ENCODE measurements around the gene FN3KRP.
A peak's percentile ranks its signal among the peaks of the same experiment; 100 is the strongest.

The FN3KRP gene

DNA sequence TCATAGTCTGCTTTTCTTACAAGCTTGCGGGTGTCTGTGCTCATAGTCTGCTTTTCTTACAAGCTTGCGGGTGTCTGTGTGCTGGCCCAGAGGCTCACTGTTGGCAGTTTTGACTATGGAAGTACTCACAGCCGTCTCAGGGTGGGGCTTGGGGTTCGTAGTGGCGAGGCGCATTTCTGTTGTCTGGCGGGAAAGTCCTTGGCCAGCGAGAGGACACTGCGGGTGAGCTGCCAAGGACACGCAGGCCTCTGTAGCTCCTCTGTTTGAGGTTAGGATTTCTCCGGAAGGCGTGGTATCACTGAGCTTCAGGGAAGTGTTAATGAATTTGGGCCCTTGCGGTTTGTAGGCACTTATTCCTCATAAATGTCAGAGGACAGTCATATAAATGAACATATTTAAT is 48.9 kb downstream of the FN3KRP start (continued):
- TF ChIP-seq ZNF707 (tag by site-specific recombination; IDR thresholded peaks at IDR 0.05) (no peak), SCRT1 (tag by site-specific recombination; IDR thresholded peaks at IDR 0.05; ENCODE audit: borderline replicate concordance) (no peak), ZNF791 (tag by site-specific recombination; IDR thresholded peaks at IDR 0.05) (no peak)

- ChIA-PET CTCF (interaction anchor here (0.6 to 2.9 kb wide), 11 partner anchors 8 to 556 kb away, joined by 3 to 19 read pairs (median 4); no protein-coding TSS in a partner anchor), POLR2A (no interaction called here)
- no peak overlapping the region for H3K27ac ChIP-seq (ENCODE audit: extremely low read depth, low read depth, low read length)
- no peaks in the 10 kb centered on the region for H3K4me1 ChIP-seq (ENCODE audit: control insufficient read depth, insufficient read depth, low read length)
- no peak for TF ChIP-seq ZNF23 (tag by site-specific recombination; IDR thresholded peaks at IDR 0.05; ENCODE audit: borderline replicate concordance)
- no peak for TF ChIP-seq ZNF335 (tag by site-specific recombination; conservative IDR thresholded peaks at IDR 0.05)
- no peak for TF ChIP-seq ZNF37A (tag by site-specific recombination; IDR thresholded peaks at IDR 0.05)
- TF ChIP-seq ZNF280D (tag by site-specific recombination; IDR thresholded peaks at IDR 0.05): no peak
- no peak for TF ChIP-seq ZNF423 (tag by site-specific recombination; IDR thresholded peaks at IDR 0.05)
- peak; percentile 45; the same call in 1 of the 2 replicates for TF ChIP-seq ZNF2 (tag by site-specific recombination; IDR thresholded peaks at IDR 0.05)
- no peak for TF ChIP-seq KLF10 (tag by site-specific recombination; IDR thresholded peaks at IDR 0.05)
- TF ChIP-seq ZSCAN16 (tag by site-specific recombination; IDR thresholded peaks at IDR 0.05): no peak
- TF ChIP-seq ZNF544 (tag by site-specific recombination; IDR thresholded peaks at IDR 0.05): no peak
- no peak for TF ChIP-seq SP2 (tag by site-specific recombination; IDR thresholded peaks at IDR 0.05)
- no peak for TF ChIP-seq ZNF132 (tag by site-specific recombination; IDR thresholded peaks at IDR 0.05; ENCODE audit: borderline replicate concordance)
- TF ChIP-seq CTCF (tag by site-specific recombination; IDR thresholded peaks at IDR 0.05): 0 out of 2 replicates have a peak, but pooled peaks have one; percentile 44
- no peak for TF ChIP-seq ZNF785 (tag by site-specific recombination; IDR thresholded peaks at IDR 0.05)
- no peak for TF ChIP-seq ZBTB48 (tag by site-specific recombination; IDR thresholded peaks at IDR 0.05)
- TF ChIP-seq ZSCAN30 (tag by site-specific recombination; IDR thresholded peaks at IDR 0.05): peak; percentile 54; the same call in 1 of the 2 replicates
- TF ChIP-seq ZNF670 (tag by site-specific recombination; IDR thresholded peaks at IDR 0.05; ENCODE audit: low read depth): no peak
- peak; percentile 85 for TF ChIP-seq ZNF654 (tag by site-specific recombination; IDR thresholded peaks at IDR 0.05; ENCODE audit: low read depth)
- peak; percentile 49; the same call in 1 of the 2 replicates for TF ChIP-seq ZNF600 (tag by site-specific recombination; IDR thresholded peaks at IDR 0.05)
- no peaks in the 10 kb centered on the region for H3K9me3 ChIP-seq (ENCODE audit: control insufficient read depth, insufficient read depth, low read depth, low read length)
- peaks cover 57 to 76% of the 10 kb centered on the region in 2 experiments for H3K36me3 ChIP-seq (ENCODE audit: control insufficient read depth in 2 of 2, insufficient read depth in 1 of 2, low read length in 2 of 2)
- no peak overlapping the region for H3K4me3 ChIP-seq (ENCODE audit: low read depth, low read length)
Observed at GRCh38 chr17:82767041-82767754, 50.7 kb downstream of the FN3KRP start.
